Neural cell (in vitro differentiated cells): Measurements from ENCODE around the gene CD99.

Experiments used
- MXI1 ChIP-seq: fragments of 450-650 bp; conservative IDR thresholded peaks from 2 replicates; pipeline ENCODE4 v1.6.1; 2014; ENCODE audit warnings: antibody characterized with exemption, mild to moderate bottlenecking; ENCODE audit not compliant: poor library complexity, severe bottlenecking
- SMC3 ChIP-seq: fragments of 450-650 bp; conservative IDR thresholded peaks from 2 replicates; pipeline ENCODE4 v1.6.1; 2014; ENCODE audit warnings: antibody characterized with exemption, mild to moderate bottlenecking, moderate library complexity; ENCODE audit not compliant: poor library complexity
- TAF1 ChIP-seq: IDR thresholded peaks from 2 replicates; pipeline ENCODE4 v1.6.1; 2012; ENCODE audit warnings: low read depth
- TF ChIP-seq, protein P1 (sequence below): fragments of 450-650 bp; IDR thresholded peaks from 2 replicates; pipeline ENCODE4 v1.5.1; 2014; ENCODE audit warnings: antibody characterized with exemption, mild to moderate bottlenecking, moderate library complexity; ENCODE audit not compliant: poor library complexity, severe bottlenecking

DNA sequence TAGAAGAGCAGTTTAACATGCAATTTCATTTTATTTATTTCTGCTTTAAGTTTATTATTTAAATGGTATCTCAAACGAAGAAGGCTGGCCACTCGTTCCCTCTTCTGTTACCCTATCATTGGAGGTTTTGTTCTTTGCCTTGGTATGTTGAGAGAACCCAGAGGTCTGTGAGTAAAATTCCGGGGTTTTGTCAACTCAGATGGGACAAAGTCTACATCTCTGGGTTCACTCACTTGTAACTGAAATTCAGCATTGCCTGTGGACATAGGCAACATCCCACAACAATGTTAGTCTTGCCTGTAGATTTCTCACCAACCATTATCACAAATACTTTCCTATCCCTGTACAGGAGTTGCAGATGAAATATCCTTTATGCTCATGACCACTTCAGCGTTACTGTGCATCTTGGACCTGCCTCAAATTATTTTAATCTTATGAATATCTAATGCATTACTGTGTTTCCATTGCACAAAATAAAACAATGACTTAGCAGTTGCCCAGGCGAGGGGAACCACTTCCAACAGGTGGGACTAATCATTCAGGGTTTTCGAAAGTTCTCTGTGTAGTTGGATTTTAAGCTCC is 33.5 kb upstream of the CD99 start:
- TF ChIP-seq, protein P1, sequence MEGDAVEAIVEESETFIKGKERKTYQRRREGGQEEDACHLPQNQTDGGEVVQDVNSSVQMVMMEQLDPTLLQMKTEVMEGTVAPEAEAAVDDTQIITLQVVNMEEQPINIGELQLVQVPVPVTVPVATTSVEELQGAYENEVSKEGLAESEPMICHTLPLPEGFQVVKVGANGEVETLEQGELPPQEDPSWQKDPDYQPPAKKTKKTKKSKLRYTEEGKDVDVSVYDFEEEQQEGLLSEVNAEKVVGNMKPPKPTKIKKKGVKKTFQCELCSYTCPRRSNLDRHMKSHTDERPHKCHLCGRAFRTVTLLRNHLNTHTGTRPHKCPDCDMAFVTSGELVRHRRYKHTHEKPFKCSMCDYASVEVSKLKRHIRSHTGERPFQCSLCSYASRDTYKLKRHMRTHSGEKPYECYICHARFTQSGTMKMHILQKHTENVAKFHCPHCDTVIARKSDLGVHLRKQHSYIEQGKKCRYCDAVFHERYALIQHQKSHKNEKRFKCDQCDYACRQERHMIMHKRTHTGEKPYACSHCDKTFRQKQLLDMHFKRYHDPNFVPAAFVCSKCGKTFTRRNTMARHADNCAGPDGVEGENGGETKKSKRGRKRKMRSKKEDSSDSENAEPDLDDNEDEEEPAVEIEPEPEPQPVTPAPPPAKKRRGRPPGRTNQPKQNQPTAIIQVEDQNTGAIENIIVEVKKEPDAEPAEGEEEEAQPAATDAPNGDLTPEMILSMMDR, result no peak
- TF ChIP-seq TAF1 (no peak), SMC3 (no peak), MXI1 (no peak)
